PFSK-1 (cell line): ENCODE data around the gene AFAP1L1.
A peak's percentile ranks its signal among the peaks of the same experiment; 100 is the strongest.

ENCODE experiments used
- FOXP2 ChIP-seq: optimal IDR thresholded peaks from 2 replicates; pipeline ENCODE3; 2011; ENCODE audit warnings: borderline replicate concordance, control low read depth, inconsistent platforms; ENCODE audit not compliant: insufficient read depth; ENCODE audit errors: extremely low read length, extremely low read depth
- POLR2AphosphoS5 ChIP-seq: IDR thresholded peaks from 2 replicates; pipeline ENCODE4 v1.6.1; 2012; ENCODE audit warnings: low read depth, mild to moderate bottlenecking, control low read depth, low read length, moderate library complexity
- REST ChIP-seq, 2 experiments: IDR thresholded peaks; 2 replicates each; pipeline versions ENCODE4 v1.6.1 to v1.8.0; 2011 to 2012; ENCODE audit warnings: low read depth in 2 of 2, low read length in 2 of 2, control low read depth in 1 of 2, inconsistent platforms in 1 of 2, mild to moderate bottlenecking in 1 of 2, moderate library complexity in 1 of 2; ENCODE audit not compliant: insufficient read depth in 1 of 2
- SIN3A ChIP-seq: IDR thresholded peaks from 2 replicates; pipeline ENCODE4 v1.6.1; 2012; ENCODE audit warnings: mild to moderate bottlenecking, low read length, moderate library complexity, borderline replicate concordance; ENCODE audit not compliant: insufficient read depth
- TAF1 ChIP-seq: IDR thresholded peaks from 2 replicates; pipeline ENCODE4 v1.6.1; 2012; ENCODE audit warnings: low read length, control low read depth, borderline replicate concordance; ENCODE audit not compliant: insufficient read depth

Gene AFAP1L1

GRCh38 chr5:149251546-149251945, 20.1 kb upstream of the AFAP1L1 start:
- TF ChIP-seq SIN3A (no peak), POLR2AphosphoS5 (no peak), REST (IDR thresholded peaks at IDR 0.05; ENCODE audit: insufficient read depth in 1 of 2, low read depth in 2 of 2, low read length in 2 of 2) (no peak), TAF1 (no peak), FOXP2 (no peak)

GRCh38 chr5:149254506-149254905, 17.2 kb upstream of the AFAP1L1 start:
- TF ChIP-seq FOXP2 (no peak), SIN3A (no peak), REST (IDR thresholded peaks at IDR 0.05; ENCODE audit: insufficient read depth in 1 of 2, low read depth in 2 of 2, low read length in 2 of 2) (peak; percentile 73 to 91), POLR2AphosphoS5 (no peak)

GRCh38 chr5:149256451-149256850, 15.2 kb upstream of the AFAP1L1 start:
- no peak for TF ChIP-seq SIN3A
- TF ChIP-seq POLR2AphosphoS5 = no peak
- TF ChIP-seq TAF1 = no peak
- TF ChIP-seq REST (IDR thresholded peaks at IDR 0.05; ENCODE audit: insufficient read depth in 1 of 2, low read depth in 2 of 2, low read length in 2 of 2) = no peak
- TF ChIP-seq FOXP2 = no peak

GRCh38 chr5:149257131-149257530, 14.5 kb upstream of the AFAP1L1 start:
- TF ChIP-seq FOXP2 (no peak), POLR2AphosphoS5 (no peak), REST (IDR thresholded peaks at IDR 0.05; ENCODE audit: insufficient read depth in 1 of 2, low read depth in 2 of 2, low read length in 2 of 2) (no peak), SIN3A (no peak), TAF1 (no peak)
